Measurements from ENCODE around the gene C4orf50. TPM values are rescaled to one million over a fixed set of nuclear protein-coding genes. Genes with fewer than 3 reads are reported as not detected.

The C4orf50 gene
- total and polyA plus RNA-seq, 12 donors, result 0.08 to 1.4 (median 0.56) TPM; not detected in 4

GRCh38 chr4:5942947-5943346, 75.3 kb downstream of the C4orf50 start:
- intact Hi-C loops (cut with DNase I), result no loop called here

GRCh38 chr4:5941601-5942000, 76.6 kb downstream of the C4orf50 start:
- 49 to 64% (median 62%) methylated on average over 6 of the region's 6 CpGs for WGBS, 4 donors
- intact Hi-C loops (cut with DNase I), result no loop called here
- H3K27me3 ChIP-seq, result peaks cover 5% of the 10 kb centered on the region
- H3K9me3 ChIP-seq (replicated peaks in 1 of 3), result no peaks in the 10 kb centered on the region
- no peaks in the 10 kb centered on the region for H3K36me3 ChIP-seq (replicated peaks in 1 of 2)
- no peak overlapping the region for H3K27ac ChIP-seq
- H3K4me1 ChIP-seq (replicated peaks in 1 of 2), result no peaks in the 10 kb centered on the region
- no peak overlapping the region for H3K4me3 ChIP-seq
- DNase-seq, result no peak
- TF ChIP-seq CTCF (IDR thresholded peaks at IDR 0.05) (no peak), POLR2A (IDR thresholded peaks at IDR 0.05) (no peak)

More at GRCh38 chr4:5942947-5943346, 75.3 kb downstream of the C4orf50 start:
- 44 to 63% (median 54%) methylated on average over 9 of the region's 9 CpGs for WGBS, 4 donors
- TF ChIP-seq CTCF (IDR thresholded peaks at IDR 0.05) (no peak), POLR2A (IDR thresholded peaks at IDR 0.05) (no peak)
- Histone ChIP-seq H3K4me1 (replicated peaks in 1 of 2) (no peaks in the 10 kb centered on the region), H3K9me3 (replicated peaks in 1 of 3) (no peaks in the 10 kb centered on the region), H3K27ac (no peak overlapping the region), H3K36me3 (replicated peaks in 1 of 2) (no peaks in the 10 kb centered on the region), H3K27me3 (peaks cover 5% of the 10 kb centered on the region), H3K4me3 (no peak overlapping the region)
- DNase-seq, result no peak

GRCh38 chr4:5940470-5941203, 77.6 kb downstream of the C4orf50 start:
- TF ChIP-seq POLR2A (IDR thresholded peaks at IDR 0.05) (no peak), CTCF (IDR thresholded peaks at IDR 0.05) (no peak)
- no peak for DNase-seq
- H3K36me3 ChIP-seq (replicated peaks in 1 of 2), result no peaks in the 10 kb centered on the region
- H3K4me1 ChIP-seq (replicated peaks in 1 of 2), result no peaks in the 10 kb centered on the region
- no peaks in the 10 kb centered on the region for H3K9me3 ChIP-seq (replicated peaks in 1 of 3)
- intact Hi-C loops (cut with DNase I), result no loop called here
- no peak overlapping the region for H3K27ac ChIP-seq
- WGBS, 4 donors, result 52 to 72% (median 62%) methylated on average over 3 of the region's 3 CpGs
- H3K4me3 ChIP-seq, result no peak overlapping the region
- peaks cover 5% of the 10 kb centered on the region for H3K27me3 ChIP-seq

- 61 to 71% (median 66%) methylated on average over 15 to 16 of the region's 16 CpGs for WGBS, 4 donors
- no peak for DNase-seq
- intact Hi-C loops (cut with DNase I), result no loop called here
- no peak overlapping the region for H3K27ac ChIP-seq
- TF ChIP-seq POLR2A (IDR thresholded peaks at IDR 0.05), result no peak
- no peaks in the 10 kb centered on the region for H3K4me1 ChIP-seq (replicated peaks in 1 of 2)
- H3K9me3 ChIP-seq (replicated peaks in 1 of 3), result no peaks in the 10 kb centered on the region
- peaks cover 3% of the 10 kb centered on the region for H3K27me3 ChIP-seq
- H3K4me3 ChIP-seq, result no peak overlapping the region
- H3K36me3 ChIP-seq (replicated peaks in 1 of 2), result no peaks in the 10 kb centered on the region
Measured at GRCh38 chr4:5933996-5934831, 84.0 kb downstream of the C4orf50 start.
